Measurements from ENCODE around the gene NTM. TPM values are rescaled to one million over a fixed set of nuclear protein-coding genes. Genes with fewer than 3 reads are reported as not detected.

Gene NTM
- total and polyA plus RNA-seq, 2 experiments from 2014 or later: 2.2 to 4.9 TPM

- no peaks in the 10 kb centered on the region for H3K9me2 ChIP-seq (replicated peaks; ENCODE audit: insufficient read depth)
- H3K27me3 ChIP-seq: no peaks in the 10 kb centered on the region
- TF ChIP-seq, protein P1, sequence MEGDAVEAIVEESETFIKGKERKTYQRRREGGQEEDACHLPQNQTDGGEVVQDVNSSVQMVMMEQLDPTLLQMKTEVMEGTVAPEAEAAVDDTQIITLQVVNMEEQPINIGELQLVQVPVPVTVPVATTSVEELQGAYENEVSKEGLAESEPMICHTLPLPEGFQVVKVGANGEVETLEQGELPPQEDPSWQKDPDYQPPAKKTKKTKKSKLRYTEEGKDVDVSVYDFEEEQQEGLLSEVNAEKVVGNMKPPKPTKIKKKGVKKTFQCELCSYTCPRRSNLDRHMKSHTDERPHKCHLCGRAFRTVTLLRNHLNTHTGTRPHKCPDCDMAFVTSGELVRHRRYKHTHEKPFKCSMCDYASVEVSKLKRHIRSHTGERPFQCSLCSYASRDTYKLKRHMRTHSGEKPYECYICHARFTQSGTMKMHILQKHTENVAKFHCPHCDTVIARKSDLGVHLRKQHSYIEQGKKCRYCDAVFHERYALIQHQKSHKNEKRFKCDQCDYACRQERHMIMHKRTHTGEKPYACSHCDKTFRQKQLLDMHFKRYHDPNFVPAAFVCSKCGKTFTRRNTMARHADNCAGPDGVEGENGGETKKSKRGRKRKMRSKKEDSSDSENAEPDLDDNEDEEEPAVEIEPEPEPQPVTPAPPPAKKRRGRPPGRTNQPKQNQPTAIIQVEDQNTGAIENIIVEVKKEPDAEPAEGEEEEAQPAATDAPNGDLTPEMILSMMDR (IDR thresholded peaks at IDR 0.05; ENCODE audit: poor library complexity): no peak
- TF ChIP-seq EZH2 (IDR thresholded peaks at IDR 0.05; ENCODE audit: borderline replicate concordance) (no peak), EZH2phosphoT487 (IDR thresholded peaks at IDR 0.05; ENCODE audit: low read depth, severe bottlenecking, unreplicated experiment) (no peak)
- no peak overlapping the region for H3K4me3 ChIP-seq
- no peaks in the 10 kb centered on the region for H4K20me1 ChIP-seq (ENCODE audit: insufficient read depth, poor library complexity, severe bottlenecking)
- DNase-seq (ENCODE audit: low spot score): no peak
- H3K4me2 ChIP-seq: no peak overlapping the region
- H3K4me1 ChIP-seq (ENCODE audit: insufficient read depth): no peaks in the 10 kb centered on the region
- H2AFZ ChIP-seq: no peak overlapping the region
- no peak overlapping the region for H3K27ac ChIP-seq
- H3K36me3 ChIP-seq (replicated peaks; ENCODE audit: insufficient read depth, low read depth): no peaks in the 10 kb centered on the region
- H3K79me2 ChIP-seq: no peaks in the 10 kb centered on the region
- H3K9me3 ChIP-seq (ENCODE audit: low read depth): no peaks in the 10 kb centered on the region
- WGBS (ENCODE audit: low lambda C conversion rate, missing lambda C conversion rate): 85% methylated on average over 7 of the region's 7 CpGs
Measured at GRCh38 chr11:132349811-132350733, 979.7 kb downstream of the NTM start.

- H3K79me2 ChIP-seq: no peaks in the 10 kb centered on the region
- no peaks in the 10 kb centered on the region for H4K20me1 ChIP-seq (ENCODE audit: insufficient read depth, poor library complexity, severe bottlenecking)
- H3K36me3 ChIP-seq (replicated peaks; ENCODE audit: insufficient read depth, low read depth): no peaks in the 10 kb centered on the region
- H3K4me3 ChIP-seq: no peak overlapping the region
- TF ChIP-seq EZH2 (IDR thresholded peaks at IDR 0.05; ENCODE audit: borderline replicate concordance) (no peak), EZH2phosphoT487 (IDR thresholded peaks at IDR 0.05; ENCODE audit: low read depth, severe bottlenecking, unreplicated experiment) (no peak)
- TF ChIP-seq, protein P1 (IDR thresholded peaks at IDR 0.05; ENCODE audit: poor library complexity): no peak
- no peaks in the 10 kb centered on the region for H3K9me3 ChIP-seq (ENCODE audit: low read depth)
- WGBS (ENCODE audit: low lambda C conversion rate, missing lambda C conversion rate): 90% methylated on average over 7 of the region's 7 CpGs
- no peaks in the 10 kb centered on the region for H3K27me3 ChIP-seq
- no peak overlapping the region for H3K4me2 ChIP-seq
- H2AFZ ChIP-seq: no peak overlapping the region
- no peaks in the 10 kb centered on the region for H3K9me2 ChIP-seq (replicated peaks; ENCODE audit: insufficient read depth)
- H3K4me1 ChIP-seq (ENCODE audit: insufficient read depth): no peaks in the 10 kb centered on the region
- no peak for DNase-seq (ENCODE audit: low spot score)
- H3K27ac ChIP-seq: no peak overlapping the region
Measured at GRCh38 chr11:132351050-132351449, 980.6 kb downstream of the NTM start.

GRCh38 chr11:132352497-132352896 lies 982.1 kb downstream of the NTM start:
- TF ChIP-seq EZH2phosphoT487 (IDR thresholded peaks at IDR 0.05; ENCODE audit: low read depth, severe bottlenecking, unreplicated experiment) (no peak), EZH2 (IDR thresholded peaks at IDR 0.05; ENCODE audit: borderline replicate concordance) (no peak)
- TF ChIP-seq, protein P1 (IDR thresholded peaks at IDR 0.05; ENCODE audit: poor library complexity): no peak
- WGBS (ENCODE audit: low lambda C conversion rate, missing lambda C conversion rate): 95% methylated on average over 8 of the region's 8 CpGs
- Histone ChIP-seq H3K36me3 (replicated peaks; ENCODE audit: insufficient read depth, low read depth) (no peaks in the 10 kb centered on the region), H4K20me1 (ENCODE audit: insufficient read depth, poor library complexity, severe bottlenecking) (no peaks in the 10 kb centered on the region), H3K27ac (no peak overlapping the region), H3K27me3 (peaks cover 3% of the 10 kb centered on the region), H3K9me3 (ENCODE audit: low read depth) (no peaks in the 10 kb centered on the region), H3K79me2 (no peaks in the 10 kb centered on the region), H3K4me3 (no peak overlapping the region), H3K4me1 (ENCODE audit: insufficient read depth) (no peaks in the 10 kb centered on the region), H3K9me2 (replicated peaks; ENCODE audit: insufficient read depth) (no peaks in the 10 kb centered on the region), H2AFZ (no peak overlapping the region), H3K4me2 (no peak overlapping the region)
- DNase-seq (ENCODE audit: low spot score): no peak

Data from hepatocyte (in vitro differentiated cells).